SK-N-SH (cell line): ENCODE measurements around the gene GLIS1. TPM values are rescaled to one million over a fixed set of nuclear protein-coding genes. Genes with fewer than 3 reads are reported as not detected.

Experiments
- CTCF ChIA-PET: fragments of 300-600, 350-600 bp; formaldehyde crosslinking; extraction: SDS; loops from one replicate; lab custom pipeline; 2021; lab: Yijun Ruan, JAX
- POLR2A ChIA-PET: fragments of 350-600 bp; sonication (Branson Sonifier 250); formaldehyde crosslinking; extraction: SDS; loops from one replicate; lab custom pipeline; 2020; ENCODE audit warnings: antibody characterized with exemption, inconsistent platforms; lab: Yijun Ruan, JAX
- DNase-seq: peaks from one replicate; pipeline ENCODE4 v3.0.0; 2012
- H2AFZ ChIP-seq: fragments of 200-600 bp; sonication (generic); 2 replicates; pipeline ENCODE4 v1.8.1; 2016; ENCODE audit warnings: antibody characterized with exemption, mild to moderate bottlenecking, low read depth
- H3F3A ChIP-seq: fragments of 200-600 bp; sonication (generic); replicated peaks from 2 replicates; pipeline ENCODE3; 2016; ENCODE audit warnings: antibody characterized with exemption, mild to moderate bottlenecking; ENCODE audit not compliant: insufficient read depth
- H3K27ac ChIP-seq, 2 experiments: fragments of 200-500 bp in 1 of 2; fragments of 200-600 bp in 1 of 2; sonication (Bioruptor generic) in 1 of 2; sonication (generic), shearing (Covaris generic) in 1 of 2; 2 replicates each; pipeline versions ENCODE4 v1.5.1 to v1.6.1; 2014 to 2016; ENCODE audit warnings: low read depth in 2 of 2, inconsistent platforms in 1 of 2, low read length in 1 of 2, mild to moderate bottlenecking in 1 of 2, mixed read lengths in 1 of 2
- H3K27me3 ChIP-seq: fragments of 200-600 bp; sonication (generic), shearing (Covaris generic); 2 replicates; pipeline ENCODE4 v1.6.1; 2016; ENCODE audit warnings: mixed run types; ENCODE audit not compliant: insufficient read depth
- H3K36me3 ChIP-seq, 2 experiments: fragments of 200-500 bp in 1 of 2; fragments of 200-600 bp in 1 of 2; sonication (Bioruptor generic) in 1 of 2; sonication (generic) in 1 of 2; replicated peaks in 1 of 2; 2 replicates each; pipeline versions ENCODE3 to v1.5.1; 2014 to 2016; ENCODE audit warnings: low read length in 1 of 2, mild to moderate bottlenecking in 1 of 2; ENCODE audit not compliant: insufficient read depth in 2 of 2, control insufficient read depth in 1 of 2
- H3K4me1 ChIP-seq, 2 experiments: fragments of 200-500 bp in 1 of 2; fragments of 200-600 bp in 1 of 2; sonication (Bioruptor generic) in 1 of 2; sonication (generic), shearing (Covaris generic) in 1 of 2; 2 replicates each; pipeline versions ENCODE4 v1.5.1 to v1.6.1; 2014 to 2016; ENCODE audit warnings: low read depth in 1 of 2, low read length in 1 of 2, mixed run types in 1 of 2; ENCODE audit not compliant: insufficient read depth in 2 of 2, control insufficient read depth in 1 of 2
- H3K4me2 ChIP-seq: fragments of 200-600 bp; sonication (generic), shearing (Covaris generic); 2 replicates; pipeline ENCODE4 v1.6.1; 2017; ENCODE audit warnings: mixed run types
- H3K4me3 ChIP-seq, 2 experiments: fragments of 200-500 bp in 1 of 2; fragments of 200-600 bp in 1 of 2; sonication (Bioruptor generic) in 1 of 2; sonication (generic), shearing (Covaris generic) in 1 of 2; 2 replicates each; pipeline versions ENCODE4 v1.5.1 to v1.8.1; 2014 to 2016; ENCODE audit warnings: low read depth in 2 of 2, inconsistent platforms in 1 of 2, low read length in 1 of 2, mild to moderate bottlenecking in 1 of 2, mixed read lengths in 1 of 2, moderate library complexity in 1 of 2
- H3K79me2 ChIP-seq: fragments of 200-600 bp; sonication (generic); 2 replicates; pipeline ENCODE4 v1.8.1; 2017; ENCODE audit warnings: mild to moderate bottlenecking; ENCODE audit not compliant: insufficient read depth
- H3K9ac ChIP-seq: fragments of 200-600 bp; sonication (generic); 2 replicates; pipeline ENCODE4 v1.6.1; 2017; ENCODE audit warnings: mixed run types
- H3K9me2 ChIP-seq: fragments of 200-600 bp; sonication (generic); 2 replicates; pipeline ENCODE4 v1.6.1; 2017; ENCODE audit warnings: mixed run types
- H3K9me3 ChIP-seq: fragments of 200-600 bp; sonication (generic); 2 replicates; pipeline ENCODE4 v1.6.1; 2017; ENCODE audit warnings: mixed run types, mild to moderate bottlenecking, moderate library complexity
- H4K20me1 ChIP-seq: fragments of 200-600 bp; sonication (generic); 2 replicates; pipeline ENCODE4 v1.6.1; 2017; ENCODE audit warnings: mild to moderate bottlenecking, mixed run types; ENCODE audit not compliant: insufficient read depth
- CHD2 ChIP-seq: fragments of 150-350 bp; IDR thresholded peaks from 2 replicates; pipeline ENCODE4 v1.6.1; 2018; ENCODE audit warnings: low read length; ENCODE audit not compliant: partially characterized antibody
- EP300 ChIP-seq, 2 experiments: IDR thresholded peaks; 2 replicates each; pipeline versions ENCODE4 v1.4.0 to v1.6.1; 2012; ENCODE audit warnings: borderline replicate concordance in 1 of 2, low read depth in 1 of 2, low read length in 1 of 2
- EZH2phosphoT487 ChIP-seq: fragments of 200-600 bp; sonication (generic); IDR thresholded peaks from 2 replicates; pipeline ENCODE4 v1.6.1; 2017; ENCODE audit warnings: low read depth, mixed run types, mild to moderate bottlenecking, antibody characterized with exemption, moderate library complexity, borderline replicate concordance
- FOXJ3 ChIP-seq: sonication (generic); formaldehyde crosslinking; IDR thresholded peaks from 2 replicates; pipeline ENCODE4 v1.5.1; 2020; ENCODE audit warnings: mild to moderate bottlenecking, missing genetic modification reagents
- FOXM1 ChIP-seq: IDR thresholded peaks from 2 replicates; pipeline ENCODE4 v1.4.0; 2012; ENCODE audit warnings: low read depth, mild to moderate bottlenecking
- GABPA ChIP-seq: IDR thresholded peaks from 2 replicates; pipeline ENCODE4 v1.4.0; 2012; ENCODE audit warnings: low read depth, mild to moderate bottlenecking
- GATA2 ChIP-seq: sonication (generic); formaldehyde crosslinking; IDR thresholded peaks from 2 replicates; pipeline ENCODE4 v1.5.0; 2020; ENCODE audit warnings: mild to moderate bottlenecking, missing genetic modification reagents
- JUND ChIP-seq: IDR thresholded peaks from 2 replicates; pipeline ENCODE4 v1.4.0; 2012
- MEF2A ChIP-seq: IDR thresholded peaks from 2 replicates; pipeline ENCODE4 v1.4.0; 2012; ENCODE audit warnings: low read depth, borderline replicate concordance
- MXI1 ChIP-seq: IDR thresholded peaks from 2 replicates; pipeline ENCODE4 v1.6.1; 2012; ENCODE audit warnings: mild to moderate bottlenecking, low read depth, low read length, improper control_type of control experiment
- POLR2AphosphoS5 ChIP-seq: IDR thresholded peaks from 2 replicates; pipeline ENCODE4 v1.6.1; 2012; ENCODE audit warnings: low read depth, low read length
- RAD21 ChIP-seq: IDR thresholded peaks from 2 replicates; pipeline ENCODE4 v1.6.1; 2012; ENCODE audit warnings: mild to moderate bottlenecking, low read length
- RCOR1 ChIP-seq: fragments of 150-350 bp; IDR thresholded peaks from 2 replicates; pipeline ENCODE4 v1.6.1; 2017; ENCODE audit warnings: antibody characterized with exemption, low read length
- SIN3A ChIP-seq: IDR thresholded peaks from 2 replicates; pipeline ENCODE4 v1.6.1; 2012; ENCODE audit warnings: low read depth, mild to moderate bottlenecking, low read length, moderate library complexity, borderline replicate concordance
- SMC3 ChIP-seq: IDR thresholded peaks from 2 replicates; pipeline ENCODE4 v1.6.1; 2012; ENCODE audit warnings: low read depth, low read length, improper control_type of control experiment
- TAF1 ChIP-seq: IDR thresholded peaks from 2 replicates; pipeline ENCODE4 v1.6.1; 2012; ENCODE audit warnings: low read depth, mild to moderate bottlenecking, low read length, moderate library complexity, borderline replicate concordance
- TCF12 ChIP-seq: IDR thresholded peaks from 2 replicates; pipeline ENCODE4 v1.4.0; 2012
- WGBS: methylation state at CpG from one replicate; pipeline ENCODE4 v1.1.6; 2017; ENCODE audit warnings: low lambda C conversion rate; 5-methylcytosine and 5-hydroxymethylcytosine counted together
- polyA plus RNA-seq, 3 experiments: library from polyadenylated mRNA; depleted of rRNA; stranded (reverse); fragments of >200 nt; gene quantifications; 2 replicates each; pipeline ENCODE4 v1.2.3, GENCODE V29; 2012

GLIS1 gene
- polyA plus RNA-seq, 1 of the 3 experiments (the other 2 are of a cell fraction), result 0.13 TPM

- no peaks in the 10 kb centered on the region for H3K9me2 ChIP-seq
- H2AFZ ChIP-seq, result no peak overlapping the region
- H3K79me2 ChIP-seq, result no peaks in the 10 kb centered on the region
- WGBS, result 38% methylated on average over 2 of the region's 3 CpGs
- no peaks in the 10 kb centered on the region for H4K20me1 ChIP-seq
- no peak for TF ChIP-seq TAF1
- no peak for TF ChIP-seq JUND
- peak; percentile 61 for TF ChIP-seq CHD2
- peak; percentile 75; the same call in 1 of the 2 replicates for TF ChIP-seq MXI1
- TF ChIP-seq EP300 (IDR thresholded peaks at IDR 0.05; ENCODE audit: borderline replicate concordance in 1 of 2, low read depth in 1 of 2, low read length in 1 of 2), result peak in 1 of 2 experiments; percentile 78; a peak in 2 of 4 replicates
- peak; percentile 36; the same call in 1 of the 2 replicates for TF ChIP-seq RAD21
- peak; percentile 52 for TF ChIP-seq TCF12
- TF ChIP-seq FOXJ3 (CRISPR knock-in tag), result peak; percentile 54; the same call in 1 of the 2 replicates
- TF ChIP-seq RCOR1, result peak; percentile 60; the same call in 1 of the 2 replicates
- peak; percentile 70 for TF ChIP-seq GATA2 (CRISPR knock-in tag)
- H3K27ac ChIP-seq, result peak overlapping the region in 1 of 2 experiments; percentile 95; a peak in 3 of 4 replicates
- H3K4me1 ChIP-seq, result peaks cover 0 to 32% of the 10 kb centered on the region in 2 experiments; a peak in 2 of 4 replicates
- H3K4me2 ChIP-seq, result no peak overlapping the region
- no peaks in the 10 kb centered on the region for H3K27me3 ChIP-seq
- no peak overlapping the region for H3K4me3 ChIP-seq
- no peak overlapping the region for H3K9ac ChIP-seq
- DNase-seq, result peak; percentile 77
- POLR2A ChIA-PET, result interaction anchor here (0.8 to 1.6 kb wide), 2 partner anchors 11 to 28 kb away, joined by 5 read pairs; no protein-coding TSS in a partner anchor
- H3K36me3 ChIP-seq, result no peaks in the 10 kb centered on the region
- H3K9me3 ChIP-seq, result no peaks in the 10 kb centered on the region
- CTCF ChIA-PET, result interaction anchor here (1.0 to 2.8 kb wide), 7 partner anchors 10 to 109 kb away, joined by 3 to 11 read pairs (median 3); no protein-coding TSS in a partner anchor
- H3F3A ChIP-seq, result no peaks in the 10 kb centered on the region
These were observed 69.3 kb downstream of the GLIS1 start for GRCh38 chr1:53669621-53670191.

- no peaks in the 10 kb centered on the region for H3K9me2 ChIP-seq
- DNase-seq, result no peak
- H3K9me3 ChIP-seq, result no peaks in the 10 kb centered on the region
- no peak for TF ChIP-seq MEF2A
- TF ChIP-seq MXI1, result no peak
- TF ChIP-seq FOXM1, result no peak
- no peak for TF ChIP-seq SMC3
- TF ChIP-seq CHD2, result no peak
- no peak for TF ChIP-seq POLR2AphosphoS5
- TF ChIP-seq EZH2phosphoT487, result no peak
- TF ChIP-seq RCOR1, result no peak
- no peak for TF ChIP-seq GABPA
- TF ChIP-seq GATA2 (CRISPR knock-in tag), result no peak
- TF ChIP-seq SIN3A, result no peak
- H3K79me2 ChIP-seq, result no peaks in the 10 kb centered on the region
- no peaks in the 10 kb centered on the region for H4K20me1 ChIP-seq
- no peaks in the 10 kb centered on the region for H3K27me3 ChIP-seq
- H2AFZ ChIP-seq, result no peak overlapping the region
- no peaks in the 10 kb centered on the region for H3F3A ChIP-seq
- H3K36me3 ChIP-seq, result no peaks in the 10 kb centered on the region
- WGBS, result no CpG with 5 or more reads among the region's 1 CpG
- H3K4me2 ChIP-seq, result no peak overlapping the region
- POLR2A ChIA-PET, result no interaction called here
- H3K9ac ChIP-seq, result no peak overlapping the region
- peaks cover 0 to 24% of the 10 kb centered on the region in 2 experiments; a peak in 2 of 4 replicates for H3K4me1 ChIP-seq
- no peak overlapping the region for H3K27ac ChIP-seq
- CTCF ChIA-PET, result interaction anchor here (1.4 to 2.0 kb wide), 2 partner anchors 10 to 13 kb away, joined by 3 to 6 read pairs; no protein-coding TSS in a partner anchor
- H3K4me3 ChIP-seq, result no peak overlapping the region
These were observed 72.4 kb downstream of the GLIS1 start for GRCh38 chr1:53666566-53666965.
